HG02884 (cell line): ENCODE measurements around the gene PTBP2.

Experiments used
- ATAC-seq: cut with Tn5 transposase; IDR thresholded peaks from one replicate; pipeline ENCODE4 v1.9.1; 2021; ENCODE audit warnings: mild to moderate bottlenecking, moderate library complexity; ENCODE audit not compliant: unreplicated experiment

Gene PTBP2

GRCh38 chr1:96815914-96816313 lies 94.3 kb downstream of the PTBP2 start:
- no peak for ATAC-seq

- ATAC-seq, result no peak
These were observed 98.5 kb downstream of the PTBP2 start for GRCh38 chr1:96820107-96820506.

DNA sequence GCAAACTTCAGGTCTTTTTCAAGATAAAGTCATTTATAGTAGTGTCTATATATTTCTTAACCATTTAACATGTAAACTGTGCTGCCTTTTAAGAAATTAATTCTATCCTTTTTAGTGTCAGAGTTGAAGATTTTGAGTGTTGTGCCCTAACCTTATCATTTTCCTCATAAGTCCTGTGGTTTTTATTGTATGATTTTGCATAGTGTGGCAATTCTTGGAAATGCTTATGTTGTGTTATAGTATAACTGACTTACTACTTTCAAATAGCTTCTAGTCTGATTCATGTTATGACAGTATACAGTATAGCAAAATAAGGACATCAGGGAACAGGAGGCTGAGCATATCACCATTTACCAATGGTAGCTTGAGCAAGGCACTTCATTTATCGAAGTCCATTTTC lies 99.1 kb downstream of the PTBP2 start:
- ATAC-seq, result no peak

DNA sequence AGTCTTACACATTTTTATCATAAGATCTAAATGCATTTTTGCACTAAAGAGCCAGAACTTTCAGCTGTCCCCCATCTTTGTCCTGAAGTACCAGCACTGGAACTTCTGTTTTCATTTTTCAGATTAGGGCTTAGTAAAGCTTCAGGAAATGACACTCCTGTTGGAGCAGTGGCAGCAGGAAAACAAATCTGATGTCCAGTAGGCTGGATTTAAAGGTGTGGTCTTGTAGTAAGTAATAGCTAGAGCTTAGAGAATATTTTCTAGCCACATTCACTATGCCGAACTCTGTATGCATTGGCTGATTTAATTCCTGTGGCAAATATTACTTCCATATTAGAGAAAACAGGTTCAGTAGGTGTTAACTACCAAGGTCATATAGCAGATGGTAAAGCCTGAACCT lies 103.6 kb downstream of the PTBP2 start:
- ATAC-seq, result no peak

GRCh38 chr1:96825950-96826576 lies 104.5 kb downstream of the PTBP2 start:
- ATAC-seq, result no peak

DNA sequence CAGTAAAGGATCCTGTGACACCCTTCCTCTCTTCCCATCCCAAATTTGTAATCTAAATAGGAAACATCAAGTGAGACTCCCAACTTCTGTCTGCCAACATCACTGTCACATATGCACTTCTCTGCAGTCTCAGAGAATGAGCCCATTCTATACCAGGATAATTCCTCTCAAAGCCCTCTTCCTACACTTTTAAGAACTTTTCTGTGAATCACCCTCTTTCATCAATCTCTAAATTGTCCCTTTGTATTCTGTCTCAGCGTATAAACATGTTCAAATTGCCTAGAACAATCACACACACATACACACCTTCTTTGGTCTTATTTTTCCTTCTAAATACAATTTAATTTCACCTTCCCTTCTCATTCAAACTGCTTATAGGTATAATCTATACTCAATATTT lies 111.8 kb downstream of the PTBP2 start:
- no peak for ATAC-seq

- ATAC-seq, result no peak
These were observed 113.4 kb downstream of the PTBP2 start for GRCh38 chr1:96834986-96835385.

GRCh38 chr1:96837057-96837780 lies 115.6 kb downstream of the PTBP2 start:
- no peak for ATAC-seq

DNA sequence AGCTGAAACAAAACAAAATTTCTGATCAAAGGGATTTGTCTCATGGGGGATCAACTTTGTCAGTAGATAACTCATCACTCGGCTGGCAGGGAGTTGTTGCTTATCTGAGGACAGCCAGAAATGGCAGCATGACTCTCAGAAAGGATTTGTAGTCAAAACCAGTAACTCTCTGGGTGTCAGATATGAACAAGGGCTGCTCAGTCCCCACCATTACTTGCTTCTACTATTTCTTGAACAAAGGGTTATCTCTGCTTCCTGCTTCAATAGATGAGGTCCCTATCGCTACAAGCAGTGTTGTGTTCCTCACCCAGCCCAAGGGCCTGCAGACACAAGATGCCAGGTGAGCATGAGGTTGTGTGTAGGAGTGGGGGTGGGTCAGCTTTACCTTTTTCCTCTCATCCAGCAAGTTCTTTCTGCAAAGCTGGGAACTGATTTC lies 116.2 kb downstream of the PTBP2 start:
- no peak for ATAC-seq

DNA sequence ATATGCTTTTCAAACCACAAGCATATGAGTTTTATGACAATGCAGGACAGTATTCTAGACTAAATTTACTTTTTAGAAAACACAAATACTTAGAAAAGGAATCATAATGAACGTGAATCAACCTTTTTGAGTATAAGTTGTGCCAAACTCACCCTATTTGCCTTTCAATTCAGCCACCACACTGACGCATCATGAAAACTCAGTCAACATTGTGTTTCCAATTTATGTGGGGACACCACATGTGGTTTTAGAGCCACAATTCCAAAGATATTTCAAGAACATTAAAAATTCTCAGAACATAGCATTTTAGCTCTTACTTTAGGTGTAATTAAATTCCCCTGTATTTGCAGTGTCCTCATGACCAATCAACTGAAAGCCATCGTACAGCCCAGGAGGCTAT lies 118.8 kb downstream of the PTBP2 start:
- ATAC-seq, result no peak

DNA sequence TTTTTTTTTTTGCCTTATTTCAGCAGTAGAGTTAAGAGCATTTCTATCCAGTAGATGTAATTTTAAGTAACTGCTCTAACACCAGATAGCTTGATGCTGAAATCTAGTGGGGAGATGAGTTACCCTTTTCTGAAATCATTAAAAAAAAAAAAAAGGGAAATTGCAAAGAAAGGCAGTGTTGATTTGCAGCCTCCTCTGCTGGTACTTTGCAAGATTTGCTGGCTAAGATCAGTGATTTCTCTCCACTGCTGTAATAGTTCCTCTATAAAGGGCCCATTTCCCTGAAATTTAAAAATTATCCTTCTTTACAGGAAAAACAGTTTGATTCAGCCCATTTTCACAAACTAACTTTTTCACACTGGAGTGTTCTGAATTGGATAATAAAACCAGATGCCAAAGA lies 120.6 kb downstream of the PTBP2 start:
- no peak for ATAC-seq

DNA sequence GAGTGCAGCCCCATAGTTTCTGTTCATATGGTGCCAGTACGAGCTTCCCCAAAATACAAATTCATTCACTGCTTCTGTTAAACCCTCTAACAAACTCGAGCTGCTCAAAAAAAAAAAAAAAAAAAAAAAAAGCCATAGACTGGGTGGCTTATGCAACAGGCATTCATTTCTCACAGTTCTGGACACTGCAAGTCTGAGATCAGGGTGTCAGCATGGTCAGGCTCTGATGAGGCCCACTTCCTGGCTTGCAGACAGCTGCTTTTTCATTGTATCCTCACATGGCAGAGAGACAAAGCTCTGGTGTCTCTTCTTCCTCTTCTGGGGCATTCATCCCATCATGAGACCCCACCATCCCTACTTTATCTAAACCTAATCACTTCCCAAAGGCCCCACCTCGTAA lies 121.6 kb downstream of the PTBP2 start:
- ATAC-seq, result no peak

- no peak for ATAC-seq
These were observed 122.0 kb downstream of the PTBP2 start for GRCh38 chr1:96843601-96844000.

DNA sequence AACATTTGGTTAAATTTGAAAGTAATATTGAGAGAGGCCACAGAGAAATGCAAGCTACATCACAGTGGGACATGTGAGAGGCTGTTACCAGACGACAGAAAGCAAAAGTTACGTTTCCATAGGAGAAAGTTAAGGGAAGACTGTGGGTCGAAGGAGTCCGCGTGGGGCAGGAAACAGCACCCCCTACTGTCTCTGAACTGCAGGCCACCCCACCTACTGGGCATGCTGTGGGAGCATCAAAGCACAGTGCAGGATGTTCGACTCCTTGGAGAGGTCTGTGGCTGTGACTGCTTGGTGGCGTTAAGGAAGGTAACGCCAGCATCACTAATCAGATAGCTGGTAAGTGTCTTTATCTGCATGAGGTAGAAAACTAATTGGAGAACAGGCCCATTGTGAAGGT lies 123.9 kb downstream of the PTBP2 start:
- ATAC-seq, result peak; percentile 87

GRCh38 chr1:96861836-96862235 lies 140.3 kb downstream of the PTBP2 start:
- no peak for ATAC-seq

DNA sequence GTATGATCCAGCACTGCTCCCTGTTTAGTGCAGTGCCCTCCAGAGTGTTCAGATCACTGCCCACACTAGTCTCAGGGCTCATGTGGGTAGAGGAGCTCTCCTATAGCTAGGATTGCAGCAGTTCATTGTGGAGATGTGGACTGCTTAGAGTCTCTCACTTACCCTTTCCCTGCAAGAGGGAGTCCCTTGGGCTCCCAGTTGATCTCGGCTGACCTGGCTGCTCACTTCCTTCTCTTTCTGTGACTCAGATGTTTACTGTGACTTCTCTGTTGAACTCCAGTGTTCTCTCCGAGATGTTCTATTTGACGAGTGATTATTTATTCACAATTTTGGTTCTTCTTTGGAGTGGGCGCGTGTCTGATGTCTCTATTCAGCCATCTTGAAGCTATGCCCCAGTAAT lies 141.9 kb downstream of the PTBP2 start:
- ATAC-seq, result no peak
